Common myeloid progenitor, CD34-positive (primary cell): ENCODE data around the gene METTL23.
"Not testable (repeated sequence)": the region's sequence is repeated elsewhere in the genome, so short reads cannot be mapped to it uniquely, and the experiment has no call there.

ENCODE experiments used
- CTCF ChIA-PET: fragments of 350-600 bp; sonication (Branson Sonifier 250); formaldehyde crosslinking; loops from one replicate; lab custom pipeline; 2021; ENCODE audit warnings: antibody characterized with exemption; lab: Charles Lee
- POLR2A ChIA-PET: fragments of 350-600 bp; sonication (Branson Sonifier 250); formaldehyde crosslinking; loops from one replicate; lab custom pipeline; 2021; ENCODE audit warnings: antibody characterized with exemption; lab: Charles Lee
- DNase-seq, 3 donors: peaks; one replicate each; pipeline versions ENCODE4 v3.0.0 to v3.0.0-alpha.2; 2013
- H3K27ac ChIP-seq, 2 experiments: 1 replicate in 1 of 2; 2 replicates in 1 of 2; pipeline ENCODE4 v1.7.0; 2013; ENCODE audit warnings: inconsistent platforms in 2 of 2, low read length in 2 of 2, mild to moderate bottlenecking in 2 of 2, low read depth in 1 of 2, moderate library complexity in 1 of 2; ENCODE audit not compliant: severe bottlenecking in 2 of 2, insufficient read depth in 1 of 2, poor library complexity in 1 of 2
- H3K27me3 ChIP-seq, 5 experiments: replicated peaks in 2 of 5; 1 replicate in 3 of 5; 2 replicates in 2 of 5; pipeline versions ENCODE4 v1.6.1 to v1.7.0; 2013; ENCODE audit warnings: low read length in 4 of 5, mild to moderate bottlenecking in 2 of 5, moderate library complexity in 2 of 5, inconsistent platforms in 1 of 5; ENCODE audit not compliant: insufficient read depth in 5 of 5, control insufficient read depth in 4 of 5
- H3K36me3 ChIP-seq, 4 experiments: 1 replicate in 2 of 4; 2 replicates in 2 of 4; pipeline versions ENCODE4 v1.6.1 to v1.7.0; 2013; ENCODE audit warnings: low read length in 3 of 4, control low read depth in 1 of 4, mild to moderate bottlenecking in 1 of 4; ENCODE audit not compliant: control insufficient read depth in 4 of 4, insufficient read depth in 4 of 4
- H3K4me1 ChIP-seq, 4 experiments: 1 replicate in 3 of 4; 2 replicates in 1 of 4; pipeline versions ENCODE4 v1.6.1 to v1.7.1; 2013; ENCODE audit warnings: low read length in 3 of 4, mild to moderate bottlenecking in 3 of 4, control low read depth in 1 of 4, inconsistent platforms in 1 of 4, moderate library complexity in 1 of 4; ENCODE audit not compliant: control insufficient read depth in 4 of 4, insufficient read depth in 4 of 4; ENCODE audit errors: control extremely low read depth in 1 of 4
- H3K4me3 ChIP-seq, 7 experiments: 1 replicate in 4 of 7; 2 replicates in 3 of 7; pipeline versions ENCODE4 v1.5.1 to v1.7.0; 2013; ENCODE audit warnings: mild to moderate bottlenecking in 7 of 7, low read length in 6 of 7, moderate library complexity in 6 of 7, inconsistent platforms in 2 of 7, low read depth in 2 of 7, control low read depth in 1 of 7; ENCODE audit not compliant: insufficient read depth in 4 of 7, control insufficient read depth in 1 of 7; ENCODE audit errors: extremely low read depth in 1 of 7
- H3K9me3 ChIP-seq, 5 experiments: 1 replicate in 4 of 5; 2 replicates in 1 of 5; pipeline versions ENCODE4 v1.6.1 to v1.7.1; 2013; ENCODE audit warnings: low read length in 4 of 5, mild to moderate bottlenecking in 2 of 5, inconsistent platforms in 1 of 5, low read depth in 1 of 5, moderate library complexity in 1 of 5; ENCODE audit not compliant: control insufficient read depth in 4 of 5, insufficient read depth in 2 of 5; ENCODE audit errors: control extremely low read depth in 1 of 5
- WGBS: methylation state at CpG from one replicate; pipeline ENCODE4 v1.1.5; 2013; ENCODE audit not compliant: insufficient coverage; 5-methylcytosine and 5-hydroxymethylcytosine counted together

Gene METTL23

GRCh38 chr17:76722279-76722678, 4.4 kb upstream of the METTL23 start:
- Histone ChIP-seq H3K9me3 (no peaks in the 10 kb centered on the region), H3K4me1 (peaks cover 5 to 21% (median 14%) of the 10 kb centered on the region in 4 experiments), H3K4me3 (no peak overlapping the region), H3K27ac (no peak overlapping the region), H3K36me3 (peaks cover 19 to 61% (median 52%) of the 10 kb centered on the region in 4 experiments), H3K27me3 (no peaks in the 10 kb centered on the region)
- CTCF ChIA-PET = interaction anchor here (1.0 kb wide), 1 partner anchor 8 kb away, joined by 3 read pairs; no protein-coding TSS in a partner anchor
- 100% methylated on average over 3 of the region's 8 CpGs for WGBS
- DNase-seq = no peak
- POLR2A ChIA-PET = no interaction called here

- CTCF ChIA-PET = interaction anchor here (0.7 to 1.0 kb wide), 2 partner anchors 9 to 56 kb away, joined by 3 read pairs; no protein-coding TSS in a partner anchor
- H3K27ac ChIP-seq, POLR2A ChIA-PET, H3K27me3 ChIP-seq, H3K9me3 ChIP-seq, DNase-seq, H3K4me3 ChIP-seq: not testable (repeated sequence)
- H3K4me1 ChIP-seq = peaks cover 9 to 28% (median 20%) of the 10 kb centered on the region in 4 experiments
- WGBS = 100% methylated on average over 1 of the region's 8 CpGs
- peaks cover 18 to 57% (median 50%) of the 10 kb centered on the region in 4 experiments for H3K36me3 ChIP-seq
Observed at GRCh38 chr17:76722977-76723376, 3.7 kb upstream of the METTL23 start.

- whole genome bisulfite sequencing = 100% methylated on average over 2 of the region's 9 CpGs
- Histone ChIP-seq H3K27me3 (no peaks in the 10 kb centered on the region), H3K36me3 (peaks cover 13 to 49% (median 45%) of the 10 kb centered on the region in 4 experiments), H3K9me3 (no peaks in the 10 kb centered on the region), H3K4me3 (no peak overlapping the region), H3K4me1 (peaks cover 9 to 34% (median 25%) of the 10 kb centered on the region in 4 experiments), H3K27ac (no peak overlapping the region)
- POLR2A ChIA-PET = no interaction called here
- CTCF ChIA-PET = interaction anchor here (1.4 to 2.0 kb wide), 2 partner anchors 10 to 11 kb away, joined by 5 to 14 read pairs; no protein-coding TSS in a partner anchor
- DNase-seq = no peak
Observed at GRCh38 chr17:76723812-76724211, 2.8 kb upstream of the METTL23 start.

- POLR2A ChIA-PET = interaction anchor here (3.5 kb wide), 1 partner anchor 11 kb away, joined by 33 read pairs; the partner anchor contains the start of genes MFSD11 and SRSF2
- peak; percentile 61 to 80 (median 77) for DNase-seq
- Histone ChIP-seq H3K4me1 (peaks cover 9 to 34% (median 29%) of the 10 kb centered on the region in 4 experiments), H3K36me3 (peaks cover 7 to 41% (median 34%) of the 10 kb centered on the region in 4 experiments), H3K4me3 (peak overlapping the region; percentile 60 to 92 (median 82)), H3K27me3 (no peaks in the 10 kb centered on the region), H3K27ac (peak overlapping the region; percentile 68 to 97), H3K9me3 (no peaks in the 10 kb centered on the region)
- 8% methylated on average over 33 of the region's 38 CpGs for WGBS
- CTCF ChIA-PET = interaction anchor here (1.4 to 2.8 kb wide), 4 partner anchors 10 to 44 kb away, joined by 5 to 14 read pairs (median 10); partner anchors contain the start of genes MFSD11 and SRSF2
Observed at GRCh38 chr17:76725580-76726230, 934 bp upstream of the METTL23 start.

- H3K36me3 ChIP-seq = peaks cover 4 to 39% (median 31%) of the 10 kb centered on the region in 4 experiments
- H3K27ac ChIP-seq = peak within 1 kb of the TSS; percentile 90 to 97
- H3K9me3 ChIP-seq = no peaks in the 10 kb centered on the region
- H3K4me1 ChIP-seq = peaks cover 9 to 34% (median 30%) of the 10 kb centered on the region in 4 experiments
- H3K4me3 ChIP-seq = peak within 1 kb of the TSS; percentile 78 to 92 (median 84)
- H3K27me3 ChIP-seq = no peaks in the 10 kb centered on the region
- 0% methylated on average over 57 of the region's 60 CpGs for WGBS
- POLR2A ChIA-PET = interaction anchor here (3.5 kb wide), 1 partner anchor 10 kb away, joined by 33 read pairs; the partner anchor contains the start of genes MFSD11 and SRSF2
- peak; percentile 95 to 98 (median 97) for DNase-seq
- CTCF ChIA-PET = interaction anchor here (1.7 to 2.8 kb wide), 2 partner anchors 11 to 44 kb away, joined by 5 to 14 read pairs; partner anchors contain the start of genes MFSD11 and SRSF2
Observed at GRCh38 chr17:76726231-76726775, 336 bp upstream of the METTL23 start, which contains the start of gene JMJD6. Gene JMJD6, minus strand, starts transcription at chr17:76726606. Its CDS starts 131 bp downstream, at chr17:76726475.

- ChIA-PET CTCF (interaction anchor here (1.2 to 2.8 kb wide), 4 partner anchors 10 to 17 kb away, joined by 3 to 14 read pairs (median 4); partner anchors contain the start of genes MFSD11, MXRA7 and SRSF2), POLR2A (interaction anchor here (0.6 to 3.5 kb wide), 3 partner anchors 9 to 114 kb away, joined by 4 to 33 read pairs (median 4); partner anchors contain the start of genes MFSD11 and SRSF2)
- H3K27me3 ChIP-seq = no peaks in the 10 kb centered on the region
- WGBS = 76% methylated on average over 16 of the region's 18 CpGs
- peaks cover 8 to 41% (median 30%) of the 10 kb centered on the region in 4 experiments for H3K36me3 ChIP-seq
- H3K4me3 ChIP-seq = peak overlapping the region in 6 of 7 experiments; percentile 78 to 92 (median 83)
- DNase-seq = peak in 1 of 3 donors; percentile 30
- peak overlapping the region; percentile 90 to 97 for H3K27ac ChIP-seq
- no peaks in the 10 kb centered on the region for H3K9me3 ChIP-seq
- H3K4me1 ChIP-seq = peaks cover 9 to 40% (median 32%) of the 10 kb centered on the region in 4 experiments
Observed at GRCh38 chr17:76727745-76728456, 1.3 kb downstream of the METTL23 start.
